SH-SY5Y (cell line): Measurements from ENCODE around the gene GTSF1L.

Experiments
- GATA2 ChIP-seq: IDR thresholded peaks from 2 replicates; pipeline ENCODE4 v1.6.1; 2011; ENCODE audit warnings: mild to moderate bottlenecking, low read depth, low read length
- GATA3 ChIP-seq: IDR thresholded peaks from 2 replicates; pipeline ENCODE4 v1.6.1; 2011; ENCODE audit warnings: low read depth, mild to moderate bottlenecking, low read length, moderate library complexity

DNA sequence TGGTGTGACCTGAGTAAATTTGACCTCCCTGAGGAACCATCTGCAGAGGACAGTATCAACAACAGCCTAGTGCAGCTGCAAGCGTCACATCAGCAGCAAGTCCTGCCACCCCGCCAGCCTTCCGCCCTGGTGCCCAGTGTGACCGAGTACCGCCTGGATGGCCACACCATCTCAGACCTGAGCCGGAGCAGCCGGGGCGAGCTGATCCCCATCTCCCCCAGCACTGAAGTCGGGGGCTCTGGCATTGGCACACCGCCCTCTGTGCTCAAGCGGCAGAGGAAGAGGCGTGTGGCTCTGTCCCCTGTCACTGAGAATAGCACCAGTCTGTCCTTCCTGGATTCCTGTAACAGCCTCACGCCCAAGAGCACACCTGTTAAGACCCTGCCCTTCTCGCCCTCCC, 24.3 kb downstream of the GTSF1L start:
- TF ChIP-seq GATA3 (no peak), GATA2 (no peak)
